DND-41 (cell line): ENCODE results near the gene THOC5.

Experiments
- CTCF ChIP-seq: IDR thresholded peaks from 2 replicates; pipeline ENCODE4 v1.5.1; 2012; ENCODE audit warnings: borderline replicate concordance, low read length, moderate library complexity, mild to moderate bottlenecking; ENCODE audit not compliant: poor library complexity, severe bottlenecking; ENCODE audit errors: extremely low read depth
- EZH2 ChIP-seq: IDR thresholded peaks from 3 replicates; pipeline ENCODE4 v1.6.1; 2012; ENCODE audit warnings: borderline replicate concordance, low read depth, mild to moderate bottlenecking, moderate library complexity, low read length, inconsistent platforms; ENCODE audit not compliant: severe bottlenecking

GRCh38 chr22:29539105-29539504 is 14.5 kb downstream of the THOC5 start:
- TF ChIP-seq CTCF (no peak), EZH2 (no peak)
